HepG2 (cell line): ENCODE results near the gene BLMH. TPM values are rescaled to one million over a fixed set of nuclear protein-coding genes. Genes with fewer than 3 reads are reported as not detected.
A peak's percentile ranks its signal among the peaks of the same experiment; 100 is the strongest.

Experiments
- ATAC-seq: fragments of 200-7000 bp; cut with Tn5 transposase; 3 replicates; pipeline ENCODE4 v1.9.1; 2020; ENCODE audit warnings: mild to moderate bottlenecking, moderate library complexity
- BruUV-seq: library from RNA; stranded (reverse); fragments of 400-500 nt; replicated peaks from 2 replicates; lab custom pipeline; 2021; lab: Mats Ljungman, UMichigan
- CTCF ChIA-PET: fragments of 300-600 bp; formaldehyde crosslinking; extraction: SDS; loops from one replicate; lab custom pipeline; 2021; ENCODE audit warnings: low total read pairs, inconsistent platforms, low intra/inter-chr PET ratio; lab: Yijun Ruan, JAX
- POLR2A ChIA-PET: fragments of 350-600 bp; sonication (Branson Sonifier 250); formaldehyde crosslinking; loops from one replicate; lab custom pipeline; 2020; ENCODE audit warnings: antibody characterized with exemption, inconsistent platforms; lab: Yijun Ruan, JAX
- DNase-seq: peaks from one replicate; pipeline ENCODE4 v3.0.0-alpha.2; 2015; ENCODE audit warnings: low spot score
- FAIRE-seq: peaks from 3 replicates; lab custom pipeline; 2011; peaks lifted over from hg19 to GRCh38; lab: Jason Lieb, UNC
- H2AFZ ChIP-seq: one replicate; pipeline ENCODE4 v1.6.1; 2011; ENCODE audit warnings: low read length, inconsistent platforms
- H3K27ac ChIP-seq: fragments of 300-600 bp; 3 replicates; pipeline ENCODE4 v1.8.0; 2011; ENCODE audit warnings: mixed run types, mild to moderate bottlenecking, mixed read lengths, low read length, inconsistent platforms; ENCODE audit not compliant: insufficient read depth; ENCODE audit errors: extremely low read length
- H3K27me3 ChIP-seq, 2 experiments: fragments of 200-600 bp in 1 of 2; 2 replicates in 1 of 2; 3 replicates in 1 of 2; pipeline versions ENCODE4 v1.6.0 to v1.8.0; 2011; ENCODE audit warnings: low read length in 2 of 2, mild to moderate bottlenecking in 2 of 2, moderate library complexity in 2 of 2, inconsistent platforms in 1 of 2; ENCODE audit not compliant: insufficient read depth in 2 of 2, control insufficient read depth in 1 of 2
- H3K36me3 ChIP-seq, 2 experiments: fragments of 200-600 bp in 1 of 2; replicated peaks in 1 of 2; 2 replicates in 1 of 2; 3 replicates in 1 of 2; pipeline versions ENCODE4 v1.5.1 to v1.8.0; 2011; ENCODE audit warnings: low read length in 2 of 2, inconsistent platforms in 1 of 2; ENCODE audit not compliant: insufficient read depth in 2 of 2, control insufficient read depth in 1 of 2
- H3K4me1 ChIP-seq: 2 replicates; pipeline ENCODE4 v1.5.1; 2012; ENCODE audit warnings: low read length, inconsistent platforms; ENCODE audit not compliant: insufficient read depth
- H3K4me2 ChIP-seq: 2 replicates; pipeline ENCODE4 v1.6.0; 2011; ENCODE audit warnings: low read depth, low read length, inconsistent platforms
- H3K4me3 ChIP-seq, 3 experiments: fragments of 200-600 bp in 1 of 3; sonication (generic), shearing (Covaris generic) in 1 of 3; replicated peaks in 1 of 3; 2 replicates each; pipeline ENCODE4 v1.5.1; 2011 to 2016; ENCODE audit warnings: low read length in 3 of 3, inconsistent platforms in 2 of 3, low read depth in 2 of 3, mild to moderate bottlenecking in 2 of 3, control low read depth in 1 of 3, mixed read lengths in 1 of 3; ENCODE audit not compliant: insufficient read depth in 1 of 3
- H3K79me2 ChIP-seq: one replicate; pipeline ENCODE4 v1.6.1; 2011; ENCODE audit warnings: low read length, inconsistent platforms; ENCODE audit not compliant: insufficient read depth
- H3K9ac ChIP-seq: 2 replicates; pipeline ENCODE4 v1.6.0; 2011; ENCODE audit warnings: mild to moderate bottlenecking, low read depth, low read length, inconsistent platforms; ENCODE audit not compliant: insufficient read depth
- H3K9me3 ChIP-seq: 2 replicates; pipeline ENCODE4 v1.5.1; 2012; ENCODE audit warnings: mild to moderate bottlenecking, low read length
- H4K20me1 ChIP-seq: 2 replicates; pipeline ENCODE4 v1.6.0; 2011; ENCODE audit warnings: inconsistent platforms, mild to moderate bottlenecking, low read length, moderate library complexity; ENCODE audit not compliant: insufficient read depth
- CHD2 ChIP-seq: IDR thresholded peaks from 2 replicates; pipeline ENCODE4 v1.6.1; 2011; ENCODE audit warnings: low read depth, low read length, improper control_type of control experiment
- EHMT2 ChIP-seq: fragments of 200-600 bp; sonication (generic); IDR thresholded peaks from 2 replicates; pipeline ENCODE4 v1.7.0; 2017; ENCODE audit warnings: antibody characterized with exemption, low read depth, low read length, borderline replicate concordance
- FLYWCH1 ChIP-seq: sonication (generic); formaldehyde crosslinking; IDR thresholded peaks from 2 replicates; pipeline ENCODE4 v1.8.1; 2023; ENCODE audit warnings: mild to moderate bottlenecking, missing genetic modification reagents
- GABPB1 ChIP-seq: IDR thresholded peaks from 2 replicates; pipeline ENCODE4 v1.6.1; 2016; ENCODE audit warnings: mild to moderate bottlenecking, missing genetic modification reagents, moderate library complexity, missing compliant biosample characterization
- GATAD2A ChIP-seq: IDR thresholded peaks from 2 replicates; pipeline ENCODE4 v1.6.1; 2016
- HNRNPK ChIP-seq: fragments of 200-400 bp; formaldehyde crosslinking; IDR thresholded peaks from 2 replicates; pipeline ENCODE4 v1.6.1; 2018; ENCODE audit warnings: low read length, low read depth, moderate library complexity, mild to moderate bottlenecking; ENCODE audit not compliant: poor library complexity, severe bottlenecking
- HOXA3 ChIP-seq: sonication (generic); formaldehyde crosslinking; IDR thresholded peaks from 2 replicates; pipeline ENCODE4 v1.5.0; 2020; ENCODE audit warnings: missing genetic modification reagents
- JDP2 ChIP-seq: sonication (generic); formaldehyde crosslinking; IDR thresholded peaks from 2 replicates; pipeline ENCODE4 v1.8.1; 2022; ENCODE audit warnings: missing genetic modification reagents, borderline replicate concordance
- KDM6A ChIP-seq: IDR thresholded peaks from 2 replicates; pipeline ENCODE4 v1.6.1; 2016; ENCODE audit warnings: low read depth
- MAZ ChIP-seq, 2 experiments: sonication (generic) in 1 of 2; formaldehyde crosslinking in 1 of 2; IDR thresholded peaks; 2 replicates each; pipeline versions ENCODE4 v1.5.0 to v1.6.1; 2012 to 2020; ENCODE audit warnings: low read depth in 2 of 2, mild to moderate bottlenecking in 2 of 2, borderline replicate concordance in 1 of 2, improper control_type of control experiment in 1 of 2, low read length in 1 of 2, missing genetic modification reagents in 1 of 2, moderate library complexity in 1 of 2
- REPIN1 ChIP-seq: sonication (generic); formaldehyde crosslinking; IDR thresholded peaks from 2 replicates; pipeline ENCODE4 v1.8.0; 2022; ENCODE audit warnings: missing genetic modification reagents, low read depth, mild to moderate bottlenecking, borderline replicate concordance
- RNF219 ChIP-seq: sonication (generic); formaldehyde crosslinking; IDR thresholded peaks from 2 replicates; pipeline ENCODE4 v1.5.0; 2020; ENCODE audit warnings: mild to moderate bottlenecking, missing genetic modification reagents
- SCMH1 ChIP-seq: sonication (generic); formaldehyde crosslinking; IDR thresholded peaks from 2 replicates; pipeline ENCODE4 v1.9.0; 2021; ENCODE audit warnings: missing genetic modification reagents, mild to moderate bottlenecking, borderline replicate concordance
- SP2 ChIP-seq: sonication (generic); formaldehyde crosslinking; IDR thresholded peaks from 2 replicates; pipeline ENCODE4 v1.5.1; 2020; ENCODE audit warnings: mild to moderate bottlenecking, missing genetic modification reagents
- ZKSCAN8 ChIP-seq: IDR thresholded peaks from 2 replicates; pipeline ENCODE4 v1.6.1; 2016; ENCODE audit warnings: borderline replicate concordance, missing genetic modification reagents, missing compliant biosample characterization
- ZNF451 ChIP-seq: sonication (generic); formaldehyde crosslinking; IDR thresholded peaks from 2 replicates; pipeline ENCODE4 v1.5.0; 2020; ENCODE audit warnings: mild to moderate bottlenecking, missing genetic modification reagents
- ZNF547 ChIP-seq: sonication (generic); formaldehyde crosslinking; IDR thresholded peaks from 2 replicates; pipeline ENCODE4 v1.5.1; 2020; ENCODE audit warnings: mild to moderate bottlenecking, missing genetic modification reagents
- ZNF781 ChIP-seq: sonication (generic); formaldehyde crosslinking; IDR thresholded peaks from 2 replicates; pipeline ENCODE4 v1.5.1; 2020; ENCODE audit warnings: borderline replicate concordance, mild to moderate bottlenecking, missing genetic modification reagents; ENCODE audit errors: not compliant biosample characterization
- WGBS: methylation state at CpG from one replicate; pipeline ENCODE4 v1.1.6; 2017; ENCODE audit warnings: low lambda C conversion rate; 5-methylcytosine and 5-hydroxymethylcytosine counted together
- in situ Hi-C: cut with HindIII; loops from 2 replicates; pipeline ENCODE4 v1.10.0; 2017; ENCODE audit warnings: low pct_unique_long_range_greater_than_20kb; ENCODE audit not compliant: extremely low pct_ligation_motif_present
- intact Hi-C: fragments of 100-400 bp; cut with micrococcal nuclease; formaldehyde crosslinking; loops from one replicate; pipeline ENCODE4 v1.10.0; 2022; ENCODE audit not compliant: unreplicated experiment
- polyA plus RNA-seq, 8 experiments: library from polyadenylated mRNA; depleted of rRNA in 3 of 8; stranded (reverse) in 7 of 8; unstranded in 1 of 8; fragments of >200 nt; fragmentation: Illumina TruSeq in 4 of 8; extraction: Trizol in 4 of 8; gene quantifications; 2 replicates each; pipeline versions ENCODE4 v1.2.1 to v1.2.3, GENCODE V29; 2011 to 2016; ENCODE audit warnings: low read depth in 4 of 8, missing spikeins in 1 of 8, mixed read lengths in 1 of 8; ENCODE audit not compliant: insufficient read depth in 1 of 8
- total RNA-seq, 5 experiments: library from RNA; depleted of rRNA; stranded (reverse); fragments of >200 nt; fragmentation: Illumina TruSeq; extraction: Trizol; gene quantifications; 2 replicates each; pipeline ENCODE4 v1.2.3, GENCODE V29; 2016; ENCODE audit warnings: low read depth in 1 of 5

BLMH gene
- total and polyA plus RNA-seq, 2 of the 13 experiments (the other 11 are each of a cell fraction or from before 2014, with no cell fraction given), result 12.1 to 41.0 TPM

GRCh38 chr17:30237296-30238002 lies 54.3 kb downstream of the BLMH start:
- FAIRE-seq (no peak), DNase-seq (no peak), ATAC-seq (peak; percentile 11)
- Histone ChIP-seq H3K4me2 (peak overlapping the region; percentile 64), H3K27ac (no peak overlapping the region), H3K27me3 (no peaks in the 10 kb centered on the region), H3K36me3 (no peaks in the 10 kb centered on the region), H2AFZ (no peak overlapping the region), H3K79me2 (no peaks in the 10 kb centered on the region), H3K4me3 (peak overlapping the region in 2 of 3 experiments; percentile 28 to 61; a peak in 3 of 6 replicates), H3K9me3 (no peaks in the 10 kb centered on the region), H3K9ac (no peak overlapping the region), H3K4me1 (peaks cover 43% of the 10 kb centered on the region), H4K20me1 (no peaks in the 10 kb centered on the region)
- no TSS peak for BruUV-seq
- CTCF ChIA-PET, result interaction anchor here (1.2 to 2.6 kb wide), 2 partner anchors 112 to 133 kb away, joined by 4 to 10 read pairs; no protein-coding TSS in a partner anchor
- intact Hi-C loops (loop anchor here (5.0 kb wide), 1 partner anchor 110 kb away; no protein-coding TSS in a partner anchor), in situ Hi-C loops (loop anchor here (10.0 kb wide), 1 partner anchor 113 kb away; no protein-coding TSS in a partner anchor)
- POLR2A ChIA-PET, result interaction anchor here (0.7 to 1.8 kb wide), 4 partner anchors 11 to 133 kb away, joined by 3 to 7 read pairs (median 6); no protein-coding TSS in a partner anchor
- 62% methylated on average over 19 of the region's 21 CpGs for WGBS
- TF ChIP-seq RNF219 (CRISPR knock-in tag) (no peak), ZNF451 (no peak), SP2 (no peak), KDM6A (CRISPR knock-in tag) (no peak), HOXA3 (no peak), SCMH1 (CRISPR knock-in tag) (no peak), ZNF547 (CRISPR knock-in tag) (no peak), ZKSCAN8 (CRISPR knock-in tag) (no peak), CHD2 (no peak), EHMT2 (no peak), FLYWCH1 (CRISPR knock-in tag) (no peak), GATAD2A (no peak), JDP2 (CRISPR knock-in tag) (no peak), REPIN1 (CRISPR knock-in tag) (no peak), GABPB1 (CRISPR knock-in tag) (no peak), ZNF781 (no peak), HNRNPK (no peak), MAZ (IDR thresholded peaks at IDR 0.05; ENCODE audit: borderline replicate concordance, low read depth, low read length) (no peak), MAZ (CRISPR knock-in tag; IDR thresholded peaks at IDR 0.05; ENCODE audit: low read depth) (no peak)
